ENCODE measurements around the gene AMIGO2.
"Not testable (repeated sequence)": the region's sequence is repeated elsewhere in the genome, so short reads cannot be mapped to it uniquely, and the experiment has no call there.

AMIGO2 gene, protein sequence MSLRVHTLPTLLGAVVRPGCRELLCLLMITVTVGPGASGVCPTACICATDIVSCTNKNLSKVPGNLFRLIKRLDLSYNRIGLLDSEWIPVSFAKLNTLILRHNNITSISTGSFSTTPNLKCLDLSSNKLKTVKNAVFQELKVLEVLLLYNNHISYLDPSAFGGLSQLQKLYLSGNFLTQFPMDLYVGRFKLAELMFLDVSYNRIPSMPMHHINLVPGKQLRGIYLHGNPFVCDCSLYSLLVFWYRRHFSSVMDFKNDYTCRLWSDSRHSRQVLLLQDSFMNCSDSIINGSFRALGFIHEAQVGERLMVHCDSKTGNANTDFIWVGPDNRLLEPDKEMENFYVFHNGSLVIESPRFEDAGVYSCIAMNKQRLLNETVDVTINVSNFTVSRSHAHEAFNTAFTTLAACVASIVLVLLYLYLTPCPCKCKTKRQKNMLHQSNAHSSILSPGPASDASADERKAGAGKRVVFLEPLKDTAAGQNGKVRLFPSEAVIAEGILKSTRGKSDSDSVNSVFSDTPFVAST

GRCh38 chr12:47079468-47079980 is at the start of gene AMIGO2, which contains the start of gene PCED1B:
Gene AMIGO2 (minus strand): TSS chr12:47079959. CDS start chr12:47079002, 957 bp downstream.
Gene PCED1B (plus strand): TSS chr12:47079621. CDS start chr12:47235064, 155,443 bp downstream.
- peak; percentile 74 to 89 for DNase-seq

DNA sequence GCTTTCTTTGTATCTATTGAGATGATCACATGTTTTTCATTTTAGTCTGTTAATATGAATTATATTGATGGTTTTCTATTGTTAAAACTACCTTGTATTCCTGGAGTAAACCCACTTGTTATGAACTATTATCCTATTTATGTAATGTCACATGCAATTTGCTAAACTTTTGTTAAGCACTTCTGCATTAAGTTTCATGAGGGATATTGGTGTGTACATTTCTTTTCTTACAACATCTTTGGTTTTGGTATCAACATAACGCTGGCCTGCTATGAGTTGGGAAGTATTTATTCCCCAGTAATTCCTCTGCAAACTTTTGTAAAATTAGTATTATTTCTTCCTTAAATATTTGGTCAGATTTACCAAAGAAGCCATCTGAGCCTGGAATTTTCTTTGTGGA is 46.5 kb upstream of the AMIGO2 start:
- DNase-seq: no peak

DNA sequence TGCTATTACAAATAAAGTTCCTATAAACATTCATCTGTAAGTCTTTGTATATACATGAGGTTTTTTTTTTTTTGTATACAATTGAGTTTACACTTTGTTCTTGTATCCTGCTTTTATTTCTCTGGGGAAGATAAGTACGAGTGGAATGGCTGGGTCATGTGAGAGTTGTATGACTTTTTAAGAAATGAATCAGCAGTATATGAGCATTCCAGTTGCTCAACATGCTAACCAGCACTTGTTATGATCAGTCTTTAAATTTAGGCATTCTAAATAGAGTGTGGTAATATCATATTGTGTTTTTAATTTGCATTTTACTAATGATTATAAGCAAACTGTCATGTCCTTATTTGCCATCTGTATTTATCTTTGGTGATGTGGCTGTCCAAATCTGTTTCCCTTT is 44.7 kb upstream of the AMIGO2 start:
- no peak for DNase-seq

DNA sequence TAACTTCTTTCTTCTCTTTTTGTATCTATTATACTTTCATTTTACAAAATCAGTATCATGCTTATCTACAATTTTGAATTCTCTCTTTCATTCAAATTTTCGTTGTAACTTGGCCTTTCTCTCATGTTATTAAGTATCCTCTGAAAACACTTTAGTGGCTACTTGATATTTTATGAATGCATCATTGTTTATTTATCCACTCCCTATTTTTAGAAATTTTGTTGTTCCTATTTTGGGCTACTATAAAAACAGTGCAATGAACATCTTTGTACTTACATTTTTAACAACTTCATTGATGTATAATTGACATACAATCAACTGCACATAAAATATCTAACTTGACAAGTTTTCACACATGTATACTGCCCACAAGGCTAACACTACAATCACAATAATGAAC is 44.0 kb upstream of the AMIGO2 start:
- no peak for DNase-seq

GRCh38 chr12:47122602-47123001 is 42.8 kb upstream of the AMIGO2 start:
- no peak for DNase-seq

DNA sequence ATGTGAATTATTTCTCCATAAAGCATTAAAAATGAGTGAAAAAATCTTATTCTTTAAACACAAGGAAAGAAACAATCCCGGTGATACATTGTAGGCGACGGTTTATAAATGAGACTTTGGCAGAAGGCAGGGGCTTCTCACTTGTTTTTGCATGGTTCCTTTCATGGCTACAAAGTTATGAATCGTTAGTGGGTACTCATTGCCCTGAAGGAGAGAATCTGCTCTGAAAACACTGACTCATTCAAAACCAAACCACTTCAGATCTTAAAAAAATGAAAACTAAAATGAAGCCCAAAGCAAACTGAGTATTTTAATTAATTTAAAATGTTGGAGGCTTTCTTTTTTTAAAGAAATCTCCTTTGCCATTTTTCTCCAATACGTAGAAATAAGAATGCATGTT is 41.4 kb upstream of the AMIGO2 start:
- no peak for DNase-seq

GRCh38 chr12:47120736-47121135 is 41.0 kb upstream of the AMIGO2 start:
- no peak for DNase-seq

DNA sequence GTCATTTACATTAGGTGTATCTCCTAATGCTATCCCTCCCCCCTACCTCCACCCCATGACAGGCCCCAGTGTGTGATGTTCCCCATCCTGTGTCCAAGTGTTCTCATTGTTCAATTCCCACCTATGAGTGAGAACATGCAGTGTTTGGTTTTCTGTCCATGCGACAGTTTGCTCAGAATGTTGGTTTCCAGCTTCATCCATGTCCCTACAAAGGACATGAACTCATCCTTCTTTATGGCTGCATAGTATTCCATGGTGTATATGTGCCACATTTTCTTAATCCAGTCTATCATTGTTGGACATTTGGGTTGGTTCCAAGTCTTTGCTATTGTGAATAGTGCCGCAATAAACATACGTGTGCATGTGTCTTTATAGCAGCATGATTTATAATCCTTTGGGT is 37.5 kb upstream of the AMIGO2 start:
- not testable (repeated sequence) for DNase-seq

- no peak for DNase-seq
Observed at GRCh38 chr12:47114481-47114892, 34.7 kb upstream of the AMIGO2 start.

- no peak for DNase-seq
Observed at GRCh38 chr12:47112679-47113078, 32.9 kb upstream of the AMIGO2 start.

DNA sequence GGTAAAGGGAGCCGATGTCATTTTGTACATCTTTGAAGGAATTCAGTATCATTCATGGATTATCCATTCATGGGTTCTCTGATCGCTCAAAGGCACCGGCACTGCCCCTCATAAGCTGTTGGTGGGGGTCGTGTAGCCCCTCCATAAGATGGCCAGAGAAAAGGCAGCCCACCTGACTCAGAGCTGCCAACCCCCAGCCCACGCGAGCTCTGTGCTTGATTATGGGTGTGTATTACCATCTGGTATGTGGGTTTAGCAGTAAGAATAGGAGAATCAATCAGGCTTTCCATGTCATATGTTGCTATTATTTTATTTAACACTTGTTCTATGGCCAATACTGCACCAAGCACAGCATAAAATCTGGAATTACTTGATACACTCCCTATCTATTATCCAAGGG is 32.1 kb upstream of the AMIGO2 start:
- no peak for DNase-seq

DNA sequence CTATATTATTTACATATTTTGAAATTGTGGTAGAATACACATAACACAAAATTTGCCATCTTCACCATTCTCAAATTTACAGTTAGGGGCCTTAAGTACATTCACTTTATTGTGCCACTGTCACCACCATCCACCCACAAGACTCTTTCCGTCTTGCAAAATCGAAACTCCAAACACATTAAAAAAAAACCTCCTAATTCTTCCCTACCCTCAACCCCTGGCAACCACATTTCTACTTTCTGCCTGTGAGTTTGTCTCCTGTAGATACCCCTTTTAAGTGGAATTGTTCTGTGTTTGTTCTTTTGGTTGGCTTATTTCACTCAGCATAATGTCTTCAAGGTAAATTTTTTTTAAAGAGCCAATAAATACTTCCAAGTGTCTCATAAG is 31.6 kb upstream of the AMIGO2 start:
- no peak for DNase-seq

GRCh38 chr12:47110718-47111391 is 31.1 kb upstream of the AMIGO2 start:
- DNase-seq: no peak

DNA sequence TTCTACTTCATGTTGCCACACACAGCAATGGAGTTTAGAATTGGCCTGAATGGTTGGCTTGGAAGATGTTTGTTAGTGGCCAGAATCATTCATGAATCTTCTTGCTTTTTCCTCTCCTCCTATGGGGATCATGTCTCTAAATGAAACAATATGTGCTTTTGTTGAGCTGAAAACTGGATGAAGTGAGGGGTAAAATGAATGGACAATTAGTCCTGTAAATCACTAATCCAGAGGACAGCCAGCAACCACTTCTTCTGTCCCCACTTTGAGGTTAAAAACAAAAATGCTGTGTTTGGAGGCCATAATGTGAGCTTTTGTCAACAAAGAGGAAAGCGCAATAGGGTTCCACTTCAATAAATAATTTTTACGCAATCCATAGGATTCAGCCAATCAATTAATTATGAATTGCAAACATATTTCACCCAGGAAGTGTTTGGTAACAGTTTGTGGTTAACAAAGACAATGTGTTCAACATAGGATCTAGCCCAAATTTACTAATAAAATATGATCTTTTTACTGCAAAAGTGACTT is 30.3 kb upstream of the AMIGO2 start:
- DNase-seq: no peak

GRCh38 chr12:47107926-47108325 is 28.2 kb upstream of the AMIGO2 start:
- no peak for DNase-seq

GRCh38 chr12:47107446-47107845 is 27.7 kb upstream of the AMIGO2 start:
- DNase-seq: no peak

- peak in 1 of 2 experiments; percentile 80 for DNase-seq
Observed at GRCh38 chr12:47105914-47106674, 26.3 kb upstream of the AMIGO2 start.

- DNase-seq: no peak
Observed at GRCh38 chr12:47102845-47103651, 23.3 kb upstream of the AMIGO2 start.

DNA sequence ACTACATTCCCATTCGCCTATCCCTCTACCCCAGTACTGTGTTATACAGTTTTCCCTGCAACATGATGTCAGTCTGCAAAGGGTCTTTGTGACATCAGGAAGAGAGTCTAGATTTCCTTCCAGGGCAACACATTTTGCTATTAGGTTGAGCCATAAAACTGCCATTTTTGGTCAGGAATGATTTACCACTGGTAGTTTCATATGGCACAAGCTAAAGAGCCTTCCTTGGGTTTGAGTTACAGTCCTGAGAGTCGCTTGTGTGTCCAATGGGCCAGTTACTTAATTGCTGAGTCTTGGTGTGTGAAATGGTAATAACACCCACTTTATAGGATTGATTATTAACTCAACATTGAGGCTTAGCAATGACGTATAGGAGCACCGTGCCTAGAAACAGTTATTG is 22.6 kb upstream of the AMIGO2 start:
- DNase-seq: no peak

DNA sequence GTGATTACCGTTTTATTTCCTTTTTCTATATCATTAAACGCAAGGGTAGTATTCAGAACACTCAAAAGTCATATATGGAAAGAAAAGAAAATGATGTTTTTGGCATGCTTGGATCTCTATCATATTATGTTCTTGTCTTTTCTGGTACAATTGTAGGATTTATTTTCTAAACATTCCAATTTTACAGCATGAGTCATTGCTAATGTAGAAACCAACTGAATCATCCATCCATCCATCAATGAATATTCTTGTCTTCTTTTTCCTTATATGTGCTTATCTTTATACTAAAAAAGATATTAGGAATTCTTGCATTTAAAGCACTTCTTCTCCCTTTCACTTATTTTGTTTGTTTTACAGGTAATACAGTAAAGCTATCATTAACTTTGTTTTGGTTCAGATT is 20.4 kb upstream of the AMIGO2 start:
- no peak for DNase-seq

- DNase-seq: no peak
Observed at GRCh38 chr12:47099610-47100009, 19.9 kb upstream of the AMIGO2 start.

GRCh38 chr12:47098099-47098498 is 18.3 kb upstream of the AMIGO2 start:
- DNase-seq: no peak

All from NCI-H1930 (cell line).